ENCODE results near the gene CDON. TPM values are rescaled to one million over a fixed set of nuclear protein-coding genes. Genes with fewer than 3 reads are reported as not detected.
"Not testable (repeated sequence)": the region's sequence is repeated elsewhere in the genome, so short reads cannot be mapped to it uniquely, and the experiment has no call there.

Gene CDON
- polyA plus RNA-seq, 4 donors = 24.6 to 136 (median 28.3) TPM

- no peak for DNase-seq (ENCODE audit: low read depth in 4 of 4, low spot score in 3 of 4)
These were observed 11.5 kb downstream of the CDON start for GRCh38 chr11:126051117-126051516.

- DNase-seq (ENCODE audit: low read depth in 4 of 4, low spot score in 3 of 4) = no peak
These were observed 13.5 kb downstream of the CDON start for GRCh38 chr11:126049159-126049558.

- DNase-seq (ENCODE audit: low read depth in 4 of 4, low spot score in 3 of 4) = no peak
These were observed 14.5 kb downstream of the CDON start for GRCh38 chr11:126048197-126048596.

DNA sequence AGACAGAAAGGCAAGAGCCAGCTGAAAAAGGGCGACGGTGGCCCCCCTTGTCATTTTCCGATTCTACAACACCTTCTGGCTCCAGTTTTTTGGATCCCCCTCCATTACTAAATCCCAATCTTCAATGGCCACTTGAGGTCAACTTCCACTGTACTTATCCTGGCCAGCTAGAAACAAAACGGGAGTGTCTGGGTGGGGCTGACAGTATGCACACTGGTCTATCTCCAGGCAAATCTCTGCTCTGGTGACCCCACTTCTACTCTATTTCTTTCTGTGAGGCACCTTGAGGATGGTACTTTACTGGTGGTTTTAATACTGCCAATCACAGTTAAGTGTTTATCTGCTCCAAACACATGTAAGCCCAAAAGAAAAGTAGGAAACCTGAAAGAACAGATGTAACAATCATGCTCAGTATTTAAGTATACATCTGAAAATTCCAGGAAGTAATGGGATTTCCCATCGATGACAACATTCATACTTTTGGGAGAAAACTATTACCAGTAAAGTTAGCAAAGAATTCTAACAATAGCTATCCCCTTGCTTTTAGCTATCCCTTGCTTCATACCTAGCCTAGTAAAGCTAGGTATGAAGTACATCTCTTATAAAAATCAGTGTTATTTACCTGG, 16.0 kb downstream of the CDON start:
- no peak for DNase-seq (ENCODE audit: low read depth in 4 of 4, low spot score in 3 of 4)

DNA sequence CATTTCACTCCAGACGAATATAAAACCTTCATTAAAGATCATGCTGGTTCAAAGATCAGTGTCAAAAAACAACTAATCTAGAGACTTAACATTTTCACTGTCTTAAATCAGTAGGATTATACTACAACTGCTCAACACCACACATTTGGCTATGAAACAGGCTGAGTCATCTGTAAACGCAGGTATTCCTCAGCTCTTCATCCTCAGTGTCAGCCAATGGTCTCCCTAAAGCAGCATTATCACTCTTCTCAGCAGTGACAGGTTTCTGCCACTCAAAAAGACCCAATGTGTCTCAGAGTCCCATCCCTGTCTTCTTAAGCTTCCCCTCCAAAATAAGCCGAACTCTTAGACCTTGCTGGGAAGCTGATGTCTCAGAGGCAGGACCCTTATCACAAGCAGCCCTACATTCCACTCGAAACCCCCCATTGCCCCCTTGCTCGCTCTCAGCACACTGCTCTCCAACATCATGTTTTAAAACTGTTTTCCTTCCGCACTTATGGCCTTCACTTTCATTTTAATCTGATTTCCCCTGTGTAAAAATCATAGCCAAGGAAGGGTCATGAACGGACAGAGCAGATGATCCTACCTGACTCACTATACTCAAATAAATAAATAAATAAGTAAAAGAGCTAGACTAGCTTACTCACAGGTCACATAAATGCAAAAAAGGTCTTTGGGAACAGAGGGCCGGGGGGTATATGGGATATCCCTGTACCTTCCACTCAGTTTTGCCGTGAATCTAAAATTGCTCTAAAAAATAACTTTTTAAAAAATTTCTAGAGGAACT, 23.0 kb downstream of the CDON start:
- DNase-seq (ENCODE audit: low read depth in 4 of 4, low spot score in 3 of 4) = no peak

DNA sequence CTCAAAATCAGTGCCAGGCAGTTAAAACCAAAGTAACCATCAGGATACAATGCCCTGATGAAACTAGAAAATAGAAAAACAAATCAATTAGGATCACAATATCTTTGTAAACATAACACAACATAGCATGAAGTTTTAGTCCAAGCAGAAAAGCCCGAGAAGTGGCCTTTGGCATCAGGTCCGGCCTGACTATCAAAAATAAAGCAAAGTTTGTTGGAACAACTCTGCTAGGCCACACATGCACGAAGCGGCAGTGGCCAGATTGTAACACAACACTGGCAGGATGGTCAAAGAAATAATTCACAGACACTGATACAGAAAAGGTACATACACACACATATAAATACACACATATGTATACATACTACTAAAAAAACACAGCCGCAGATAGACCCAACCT, 26.9 kb downstream of the CDON start:
- no peak for DNase-seq (ENCODE audit: low read depth in 4 of 4, low spot score in 3 of 4)

- DNase-seq (ENCODE audit: low read depth in 4 of 4, low spot score in 3 of 4) = no peak
These were observed 27.7 kb downstream of the CDON start for GRCh38 chr11:126034933-126035425.

GRCh38 chr11:126034039-126034932, 28.4 kb downstream of the CDON start:
- DNase-seq (ENCODE audit: low read depth in 4 of 4, low spot score in 3 of 4) = peak in 2 of 4 donors; percentile 11 to 12

DNA sequence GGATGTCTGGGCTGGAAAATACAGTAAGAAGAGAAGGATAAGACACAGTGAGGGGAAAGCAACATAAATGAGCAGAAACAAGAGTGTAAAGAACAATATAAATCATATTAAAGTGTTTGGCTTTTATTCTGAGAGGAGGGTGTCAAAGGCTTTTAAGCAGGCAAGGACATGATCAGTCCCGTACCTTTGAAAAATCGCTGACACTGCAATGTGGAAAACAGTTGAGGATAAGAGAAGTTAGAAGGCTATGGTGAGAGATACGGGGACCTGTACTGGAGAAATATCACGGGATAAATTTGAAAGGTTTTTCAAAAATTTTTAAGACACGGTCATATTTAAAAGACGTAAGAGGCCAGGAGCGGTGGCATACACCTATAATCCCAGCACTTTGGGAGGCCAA, 30.3 kb downstream of the CDON start:
- DNase-seq (ENCODE audit: low read depth in 4 of 4, low spot score in 3 of 4) = no peak

DNA sequence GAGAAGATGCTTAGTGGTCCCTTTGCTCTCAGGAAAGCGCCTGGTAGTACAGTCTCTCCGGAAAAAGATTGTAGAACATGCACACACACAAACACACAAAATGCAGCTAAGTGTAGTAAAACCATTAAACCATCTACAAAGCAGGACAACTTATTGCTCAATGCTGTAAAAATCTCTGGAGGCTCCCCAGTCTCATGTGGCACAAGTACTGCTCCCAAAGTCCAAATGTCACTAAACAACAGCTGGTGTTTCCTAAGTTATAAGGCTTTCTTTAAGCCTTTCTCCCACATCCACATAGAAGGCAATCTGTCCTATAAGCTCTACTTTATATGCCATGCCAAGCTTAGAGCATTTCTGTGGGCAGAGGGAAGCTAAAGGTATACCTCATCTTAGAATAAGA, 32.9 kb downstream of the CDON start:
- no peak for DNase-seq (ENCODE audit: low read depth in 4 of 4, low spot score in 3 of 4)

DNA sequence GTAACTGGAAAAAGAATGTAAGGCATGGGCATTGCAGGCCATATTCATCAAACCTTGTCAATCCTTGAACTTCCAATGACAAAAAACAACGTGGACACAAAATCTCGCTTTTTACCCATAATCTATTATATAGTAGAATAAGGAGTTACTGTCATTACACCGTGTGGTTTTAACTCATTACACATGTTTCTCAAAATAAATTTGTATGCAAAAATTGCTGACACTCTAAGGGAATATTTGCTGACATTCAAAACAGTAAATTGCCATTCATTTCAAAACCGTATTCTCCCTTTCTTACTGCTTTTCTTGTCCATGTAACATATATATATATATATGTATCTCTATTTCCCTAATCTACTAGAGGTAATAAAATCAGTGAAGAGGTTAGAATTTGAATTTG, 33.4 kb downstream of the CDON start:
- DNase-seq (ENCODE audit: low read depth in 4 of 4, low spot score in 3 of 4) = no peak

DNA sequence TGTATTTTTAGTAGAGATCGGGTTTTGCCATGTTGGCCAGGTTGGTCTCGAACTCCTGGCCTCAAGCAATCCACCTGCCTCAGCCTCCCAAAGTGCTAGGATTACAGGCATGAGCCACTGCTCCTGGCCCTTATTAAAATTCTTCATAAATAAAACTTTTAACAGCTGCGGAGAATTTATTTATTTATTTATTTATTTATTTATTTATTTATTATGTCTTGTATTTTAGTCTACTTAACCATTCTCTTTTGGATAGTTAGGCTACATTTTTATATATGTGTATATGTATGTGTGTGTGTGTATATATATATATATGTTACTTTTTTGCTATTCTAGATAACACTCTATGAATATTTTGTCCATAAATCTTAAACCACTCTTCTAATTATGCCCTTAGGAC, 34.1 kb downstream of the CDON start:
- not testable (repeated sequence) for DNase-seq (ENCODE audit: low read depth in 4 of 4, low spot score in 3 of 4)

- DNase-seq (ENCODE audit: low read depth in 4 of 4, low spot score in 3 of 4) = no peak
These were observed 36.1 kb downstream of the CDON start for GRCh38 chr11:126026579-126026978.

- DNase-seq (ENCODE audit: low read depth in 4 of 4, low spot score in 3 of 4) = no peak
These were observed 36.8 kb downstream of the CDON start for GRCh38 chr11:126025822-126026221.

DNA sequence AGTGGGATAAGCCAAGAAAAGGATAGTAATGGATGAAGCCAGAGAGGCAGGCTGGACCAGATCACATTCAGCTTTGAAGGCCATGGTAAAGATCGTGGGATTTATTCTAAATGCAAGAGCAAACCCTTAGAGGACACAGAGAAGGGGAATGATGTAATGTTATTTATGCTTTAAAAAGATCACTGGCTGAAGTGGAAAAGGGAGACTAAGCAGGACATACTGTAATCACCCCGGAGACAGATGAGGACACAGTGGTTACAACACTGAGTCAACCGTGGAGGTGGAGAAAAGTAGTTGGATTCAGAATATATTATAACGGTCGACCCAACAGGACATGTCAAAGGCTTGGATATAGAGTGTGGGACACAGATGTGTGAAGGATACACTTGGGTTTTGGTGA, 38.5 kb downstream of the CDON start:
- no peak for DNase-seq (ENCODE audit: low read depth in 4 of 4, low spot score in 3 of 4)

DNA sequence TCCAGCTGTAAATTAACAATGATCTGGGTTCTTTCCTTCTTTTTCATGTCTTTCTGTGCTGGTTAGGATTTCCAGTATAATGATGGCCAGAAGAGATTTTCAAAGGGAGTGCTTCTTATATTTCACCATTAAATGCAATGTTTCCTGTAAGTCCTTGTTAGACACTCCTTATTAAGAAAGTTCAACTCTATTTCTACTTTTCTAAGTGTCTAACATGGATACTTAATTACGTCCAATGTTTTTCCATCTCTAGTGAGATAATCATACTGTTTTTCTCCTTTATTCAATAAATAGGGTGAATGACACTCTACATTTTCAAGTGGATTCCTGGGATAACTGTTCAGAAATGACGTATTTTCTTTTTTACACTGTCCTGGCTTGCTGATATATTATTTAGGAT, 49.8 kb downstream of the CDON start:
- no peak for DNase-seq (ENCODE audit: low read depth in 4 of 4, low spot score in 3 of 4)

DNA sequence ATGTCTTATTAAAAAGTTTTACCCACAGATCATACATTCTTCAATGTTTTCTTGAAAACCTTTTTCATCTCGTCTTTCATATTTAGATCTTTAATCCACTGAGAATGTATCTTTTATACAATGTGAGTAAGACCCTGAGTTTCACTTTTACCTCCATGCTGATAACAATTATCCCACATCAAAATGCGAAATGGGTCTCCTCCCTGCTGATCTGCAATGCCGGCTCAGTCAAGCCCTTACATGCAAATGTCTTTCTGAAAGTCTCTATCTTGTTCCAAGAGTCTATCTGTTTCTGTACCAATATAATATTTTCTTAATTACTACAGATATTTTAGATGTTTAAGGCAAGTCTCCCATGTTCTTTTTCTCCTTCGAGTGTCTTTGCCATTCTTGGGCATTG, 50.9 kb downstream of the CDON start:
- DNase-seq (ENCODE audit: low read depth in 4 of 4, low spot score in 3 of 4) = no peak

DNA sequence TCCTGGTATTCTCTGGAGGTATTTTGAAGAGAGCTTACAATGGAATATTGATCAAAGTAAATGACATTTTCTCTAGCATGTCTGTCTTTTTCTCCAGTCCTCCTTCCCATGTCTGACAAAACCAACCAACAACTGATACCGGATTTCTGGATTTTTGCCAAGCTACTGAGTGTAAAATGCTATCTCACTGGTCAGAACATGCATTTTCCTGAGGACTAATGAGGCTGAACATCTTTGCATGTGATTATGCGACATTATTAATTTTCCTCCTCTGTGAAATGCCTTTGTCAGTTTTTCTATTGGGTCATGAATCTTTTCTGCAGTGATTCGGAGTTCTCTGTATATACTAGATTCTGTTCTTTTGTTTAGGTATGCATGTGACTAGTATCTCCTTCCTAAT, 51.4 kb downstream of the CDON start:
- no peak for DNase-seq (ENCODE audit: low read depth in 4 of 4, low spot score in 3 of 4)

DNA sequence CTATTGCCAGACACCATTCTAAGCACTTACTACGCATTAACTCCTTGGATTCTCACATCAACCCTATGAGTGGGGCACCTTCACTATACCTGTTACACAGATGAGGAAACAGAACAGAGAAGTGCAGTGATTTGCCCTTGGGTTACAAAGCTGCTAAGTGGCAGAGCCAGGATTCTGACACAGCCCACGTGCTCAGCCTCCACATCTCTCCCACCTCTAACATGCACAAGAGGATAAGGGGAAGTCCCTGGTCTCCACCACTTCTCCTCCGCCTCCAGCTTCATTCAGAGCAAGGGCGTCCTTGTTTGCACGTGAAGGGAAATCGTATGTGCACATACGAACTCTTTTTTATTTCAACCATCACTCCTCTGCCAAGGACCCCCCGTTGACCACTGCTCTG, 53.7 kb downstream of the CDON start:
- DNase-seq (ENCODE audit: low read depth in 4 of 4, low spot score in 3 of 4) = no peak

DNA sequence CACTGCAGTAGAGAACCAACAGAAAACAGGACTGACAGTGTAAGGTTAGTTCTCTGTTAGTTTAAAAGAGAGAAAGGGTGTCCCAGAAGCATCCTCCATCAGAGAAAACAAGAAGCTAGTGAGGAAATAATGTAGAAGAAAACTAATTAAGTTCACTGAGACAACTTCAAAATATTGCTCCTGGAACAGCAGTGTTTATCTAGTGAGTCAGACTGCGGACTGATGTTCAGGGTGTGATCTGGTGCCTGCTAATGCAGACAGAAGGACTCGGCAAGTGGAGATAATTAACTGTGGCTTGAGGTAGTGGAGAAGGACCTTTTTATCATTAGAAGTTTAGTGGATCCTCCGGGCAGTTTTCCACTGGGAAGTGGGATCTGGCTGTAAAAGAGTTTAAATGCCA, 55.4 kb downstream of the CDON start:
- DNase-seq (ENCODE audit: low read depth in 4 of 4, low spot score in 3 of 4) = peak in 1 of 4 donors; percentile 10

GRCh38 chr11:126006068-126006467, 56.6 kb downstream of the CDON start:
- no peak for DNase-seq (ENCODE audit: low read depth in 4 of 4, low spot score in 3 of 4)

All from left renal pelvis (tissue), 4 donors.